GM12872 (cell line): ENCODE results near the gene NPVF.

Experiments used
- TF ChIP-seq, protein P1 (sequence below): IDR thresholded peaks from 3 replicates; pipeline ENCODE4 v1.5.1; 2011; ENCODE audit warnings: low read depth, mild to moderate bottlenecking, low read length, moderate library complexity; ENCODE audit not compliant: insufficient read depth

NPVF gene

GRCh38 chr7:25208525-25209221, 19.6 kb downstream of the NPVF start:
- TF ChIP-seq, protein P1, sequence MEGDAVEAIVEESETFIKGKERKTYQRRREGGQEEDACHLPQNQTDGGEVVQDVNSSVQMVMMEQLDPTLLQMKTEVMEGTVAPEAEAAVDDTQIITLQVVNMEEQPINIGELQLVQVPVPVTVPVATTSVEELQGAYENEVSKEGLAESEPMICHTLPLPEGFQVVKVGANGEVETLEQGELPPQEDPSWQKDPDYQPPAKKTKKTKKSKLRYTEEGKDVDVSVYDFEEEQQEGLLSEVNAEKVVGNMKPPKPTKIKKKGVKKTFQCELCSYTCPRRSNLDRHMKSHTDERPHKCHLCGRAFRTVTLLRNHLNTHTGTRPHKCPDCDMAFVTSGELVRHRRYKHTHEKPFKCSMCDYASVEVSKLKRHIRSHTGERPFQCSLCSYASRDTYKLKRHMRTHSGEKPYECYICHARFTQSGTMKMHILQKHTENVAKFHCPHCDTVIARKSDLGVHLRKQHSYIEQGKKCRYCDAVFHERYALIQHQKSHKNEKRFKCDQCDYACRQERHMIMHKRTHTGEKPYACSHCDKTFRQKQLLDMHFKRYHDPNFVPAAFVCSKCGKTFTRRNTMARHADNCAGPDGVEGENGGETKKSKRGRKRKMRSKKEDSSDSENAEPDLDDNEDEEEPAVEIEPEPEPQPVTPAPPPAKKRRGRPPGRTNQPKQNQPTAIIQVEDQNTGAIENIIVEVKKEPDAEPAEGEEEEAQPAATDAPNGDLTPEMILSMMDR, result no peak

- TF ChIP-seq, protein P1, result no peak
Measured at GRCh38 chr7:25207887-25208286, 20.4 kb downstream of the NPVF start.

GRCh38 chr7:25206765-25207164, 21.5 kb downstream of the NPVF start:
- TF ChIP-seq, protein P1, result no peak

DNA sequence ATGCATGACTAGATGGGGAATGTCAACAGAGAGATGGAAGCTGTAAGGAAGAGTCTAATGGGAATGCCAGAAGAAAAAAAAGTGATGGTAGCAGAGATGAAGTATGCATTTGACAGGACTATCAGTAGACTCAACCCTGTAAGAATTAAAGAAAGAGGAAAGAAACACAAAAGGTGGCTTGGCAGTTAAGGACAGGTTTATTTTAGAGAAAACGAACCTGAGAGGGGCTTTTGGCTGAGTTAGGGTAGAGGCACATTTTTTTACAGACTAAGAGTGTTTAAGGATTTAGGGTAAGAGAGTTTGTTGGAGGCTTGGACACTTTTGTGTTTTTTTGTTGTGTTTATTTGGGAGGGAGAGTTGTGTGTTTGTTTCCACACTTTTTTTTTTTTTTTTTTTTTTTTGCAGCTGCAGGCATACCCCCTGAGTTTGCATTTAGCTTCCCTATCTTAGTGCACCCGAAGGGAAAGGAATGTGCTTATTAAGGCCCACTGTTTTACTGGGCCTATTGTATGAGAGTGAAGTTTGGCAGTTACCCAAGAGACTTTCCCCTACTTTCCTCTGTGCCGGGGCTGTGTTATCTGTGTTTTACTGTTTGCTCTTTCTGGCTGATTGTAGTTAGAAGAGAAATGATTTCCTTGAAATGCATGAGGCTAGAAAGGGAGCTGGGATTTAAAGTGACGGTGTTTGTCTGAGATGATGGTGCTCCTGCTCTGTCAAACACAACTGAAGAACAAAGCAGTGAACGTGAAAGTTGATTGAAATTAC, 32.0 kb downstream of the NPVF start:
- TF ChIP-seq, protein P1, result no peak

GRCh38 chr7:25194036-25194435, 34.2 kb downstream of the NPVF start:
- TF ChIP-seq, protein P1, result no peak

GRCh38 chr7:25192043-25192442, 36.2 kb downstream of the NPVF start:
- TF ChIP-seq, protein P1, result no peak

- TF ChIP-seq, protein P1, result no peak
Measured at GRCh38 chr7:25189197-25189596, 39.1 kb downstream of the NPVF start.
